HUES64 (cell line): Measurements from ENCODE around the gene SCRN3.
"Not testable (repeated sequence)": the region's sequence is repeated elsewhere in the genome, so short reads cannot be mapped to it uniquely, and the experiment has no call there.

Experiments
- H3K27ac ChIP-seq: 2 replicates; pipeline ENCODE4 v1.7.0; 2013; ENCODE audit warnings: low read depth, low read length, inconsistent platforms
- H3K27me3 ChIP-seq: 2 replicates; pipeline ENCODE4 v1.6.1; 2013; ENCODE audit warnings: mild to moderate bottlenecking, low read length; ENCODE audit not compliant: insufficient read depth
- H3K36me3 ChIP-seq: 2 replicates; pipeline ENCODE4 v1.6.1; 2013; ENCODE audit warnings: mild to moderate bottlenecking, low read length; ENCODE audit not compliant: insufficient read depth
- H3K4me1 ChIP-seq: 2 replicates; pipeline ENCODE4 v1.6.1; 2013; ENCODE audit warnings: mild to moderate bottlenecking, low read length, moderate library complexity; ENCODE audit not compliant: insufficient read depth
- H3K4me3 ChIP-seq: 2 replicates; pipeline ENCODE4 v1.5.1; 2013; ENCODE audit warnings: mild to moderate bottlenecking, low read length, moderate library complexity
- H3K9ac ChIP-seq: 2 replicates; pipeline ENCODE4 v1.6.1; 2013; ENCODE audit warnings: mild to moderate bottlenecking, low read depth, low read length
- H3K9me3 ChIP-seq: 2 replicates; pipeline ENCODE4 v1.6.1; 2013; ENCODE audit warnings: low read depth, low read length; ENCODE audit not compliant: insufficient read depth
- WGBS: fragments of 150-250, 120-280 bp; methylation state at CpG from one replicate; pipeline ENCODE4 v1.1.7; 2013; ENCODE audit warnings: missing lambda C conversion rate; 5-methylcytosine and 5-hydroxymethylcytosine counted together

Gene SCRN3

DNA sequence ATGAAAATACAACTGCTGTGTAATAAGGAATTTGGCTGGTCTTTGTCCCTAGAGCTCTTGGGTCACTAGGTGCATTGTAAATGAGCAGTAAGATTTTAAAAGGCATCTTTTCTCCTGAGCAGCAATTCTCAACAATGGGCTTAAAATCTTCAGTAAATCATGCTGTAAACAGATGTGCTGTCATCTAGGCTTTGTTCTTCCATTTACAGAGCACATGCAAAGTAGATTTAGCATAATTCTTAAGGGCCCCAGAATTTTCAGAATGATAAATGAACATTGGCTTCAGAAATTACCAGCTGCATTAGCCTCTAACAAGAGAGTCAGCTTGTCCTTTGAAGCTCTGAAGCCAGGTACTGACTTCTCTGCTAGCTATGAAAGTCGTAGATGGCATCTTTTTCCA is 26.8 kb upstream of the SCRN3 start:
- no peak overlapping the region for H3K27ac ChIP-seq
- 85% methylated on average over 1 of the region's 1 CpG for WGBS
- no peaks in the 10 kb centered on the region for H3K27me3 ChIP-seq
- H3K4me3 ChIP-seq = no peak overlapping the region
- H3K4me1 ChIP-seq = no peaks in the 10 kb centered on the region
- H3K9me3 ChIP-seq = peaks cover 12% of the 10 kb centered on the region; the same call in 1 of the 2 replicates
- H3K9ac ChIP-seq = no peak overlapping the region
- H3K36me3 ChIP-seq = peaks cover 21% of the 10 kb centered on the region; the same call in 1 of the 2 replicates

DNA sequence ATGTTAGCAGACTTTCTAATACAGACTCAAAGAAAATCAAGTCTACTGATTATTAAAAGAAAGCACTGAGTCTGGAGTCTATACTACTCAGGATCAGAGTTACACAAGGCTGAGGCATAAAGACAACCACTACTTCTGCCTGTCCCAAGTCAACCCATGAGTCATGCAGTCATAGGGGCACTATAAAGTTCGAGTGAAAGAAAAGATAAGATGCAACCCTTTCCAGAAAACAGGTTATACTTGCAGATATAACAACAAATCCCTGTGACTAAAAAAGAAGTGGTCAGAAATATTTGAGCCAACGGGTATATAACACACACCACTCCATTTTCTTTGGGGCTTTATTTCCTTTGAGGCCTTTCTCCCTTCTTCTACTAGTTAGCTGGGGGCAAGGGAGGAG is 18.6 kb upstream of the SCRN3 start:
- no peak overlapping the region for H3K9ac ChIP-seq
- H3K4me3 ChIP-seq = no peak overlapping the region
- no peaks in the 10 kb centered on the region for H3K27me3 ChIP-seq
- H3K4me1 ChIP-seq = no peaks in the 10 kb centered on the region
- peaks cover 74% of the 10 kb centered on the region for H3K36me3 ChIP-seq
- WGBS = 100% methylated on average over 2 of the region's 2 CpGs
- no peak overlapping the region for H3K27ac ChIP-seq
- no peaks in the 10 kb centered on the region for H3K9me3 ChIP-seq

DNA sequence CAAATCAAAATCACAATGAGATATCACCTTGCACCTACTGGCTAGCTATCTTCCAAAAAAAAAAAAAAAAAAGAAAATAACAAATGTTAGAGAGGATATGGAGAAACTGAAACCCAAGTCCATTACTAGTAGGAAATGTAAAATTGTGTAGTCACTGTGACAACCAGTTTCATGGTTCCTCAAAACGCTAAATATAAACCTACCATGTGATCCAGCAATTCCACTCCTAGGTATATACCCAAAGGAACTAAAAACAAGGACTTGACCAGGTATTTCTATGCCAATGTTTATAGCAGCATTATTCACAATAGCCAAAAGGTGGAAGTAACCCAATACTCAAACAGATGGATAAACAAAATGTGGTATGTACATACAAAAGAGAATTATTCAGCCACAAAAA is 11.7 kb upstream of the SCRN3 start:
- no peaks in the 10 kb centered on the region for H3K27me3 ChIP-seq
- H3K4me3 ChIP-seq = no peak overlapping the region
- no peaks in the 10 kb centered on the region for H3K9me3 ChIP-seq
- no peaks in the 10 kb centered on the region for H3K4me1 ChIP-seq
- no peak overlapping the region for H3K9ac ChIP-seq
- peaks cover 52% of the 10 kb centered on the region for H3K36me3 ChIP-seq
- WGBS = 91% methylated on average over 1 of the region's 1 CpG
- no peak overlapping the region for H3K27ac ChIP-seq

DNA sequence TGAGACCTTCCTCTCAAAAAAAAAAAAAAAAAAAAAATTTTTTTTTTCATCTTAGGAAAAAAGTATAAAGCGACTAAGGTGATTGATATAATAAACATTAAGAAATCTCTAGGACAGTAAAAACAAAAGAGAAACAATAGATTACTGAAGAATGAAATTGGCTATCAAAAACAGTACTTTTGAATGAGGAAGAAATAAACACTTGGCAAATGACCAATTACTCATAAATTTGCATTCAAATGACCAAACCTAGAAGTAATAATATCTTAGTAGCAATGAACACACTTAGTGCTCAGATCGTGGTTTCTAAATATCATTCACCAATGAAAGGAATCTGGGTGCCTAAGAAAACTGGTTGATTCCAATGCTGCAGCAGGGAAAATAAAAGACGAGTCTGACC is 10.3 kb upstream of the SCRN3 start:
- WGBS = 98% methylated on average over 2 of the region's 3 CpGs
- Histone ChIP-seq H3K4me3 (no peak overlapping the region), H3K9me3 (no peaks in the 10 kb centered on the region), H3K27ac (no peak overlapping the region), H3K9ac (no peak overlapping the region), H3K4me1 (no peaks in the 10 kb centered on the region), H3K27me3 (no peaks in the 10 kb centered on the region), H3K36me3 (peaks cover 40% of the 10 kb centered on the region)

DNA sequence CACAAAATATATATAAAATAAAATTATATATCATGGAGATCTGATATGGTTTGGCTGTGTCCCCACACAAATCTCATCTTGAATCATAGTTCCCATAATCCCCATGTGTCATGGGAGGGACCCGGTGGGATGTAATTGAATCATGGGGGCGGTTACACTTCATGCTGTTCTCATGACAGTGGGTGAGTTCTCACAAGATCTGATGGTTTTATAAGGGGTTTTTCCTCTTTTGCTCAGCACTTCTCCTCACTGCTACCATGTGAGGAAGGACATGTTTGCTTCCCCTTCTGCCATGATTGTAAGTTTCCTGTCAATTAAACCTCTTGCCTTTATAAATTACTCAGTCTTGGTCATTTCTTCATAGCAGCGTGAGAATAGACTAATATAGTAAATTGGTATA is 6.8 kb upstream of the SCRN3 start:
- H3K27me3 ChIP-seq, H3K9me3 ChIP-seq, H3K4me3 ChIP-seq, H3K4me1 ChIP-seq, H3K27ac ChIP-seq, H3K9ac ChIP-seq: not testable (repeated sequence)
- over 99% methylated on average over 3 of the region's 3 CpGs for WGBS
- peaks cover 27% of the 10 kb centered on the region for H3K36me3 ChIP-seq

DNA sequence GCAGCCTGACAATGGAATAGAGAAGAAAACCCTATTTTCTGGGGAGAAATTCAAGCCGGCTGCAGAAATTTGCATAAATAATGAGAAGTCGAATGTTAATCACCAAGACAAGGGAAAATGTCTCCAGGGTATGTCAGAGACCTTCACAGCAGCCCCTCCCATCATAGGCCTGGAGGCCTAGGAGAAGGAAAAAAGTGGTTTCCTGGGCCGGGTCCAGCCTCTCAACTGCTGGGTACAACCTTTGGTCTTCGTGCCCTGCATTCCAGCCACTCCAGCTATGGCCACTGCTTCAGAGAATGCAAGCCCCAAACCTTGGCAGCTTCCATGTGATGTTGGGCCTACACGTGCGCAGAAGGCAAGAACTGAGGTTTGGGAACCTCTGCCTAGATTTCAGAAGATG is 6.0 kb upstream of the SCRN3 start:
- Histone ChIP-seq H3K27ac (no peak overlapping the region), H3K27me3 (no peaks in the 10 kb centered on the region), H3K4me1 (no peaks in the 10 kb centered on the region), H3K36me3 (peaks cover 23% of the 10 kb centered on the region), H3K4me3 (no peak overlapping the region), H3K9ac (no peak overlapping the region), H3K9me3 (no peaks in the 10 kb centered on the region)
- WGBS = 93% methylated on average over 6 of the region's 6 CpGs

DNA sequence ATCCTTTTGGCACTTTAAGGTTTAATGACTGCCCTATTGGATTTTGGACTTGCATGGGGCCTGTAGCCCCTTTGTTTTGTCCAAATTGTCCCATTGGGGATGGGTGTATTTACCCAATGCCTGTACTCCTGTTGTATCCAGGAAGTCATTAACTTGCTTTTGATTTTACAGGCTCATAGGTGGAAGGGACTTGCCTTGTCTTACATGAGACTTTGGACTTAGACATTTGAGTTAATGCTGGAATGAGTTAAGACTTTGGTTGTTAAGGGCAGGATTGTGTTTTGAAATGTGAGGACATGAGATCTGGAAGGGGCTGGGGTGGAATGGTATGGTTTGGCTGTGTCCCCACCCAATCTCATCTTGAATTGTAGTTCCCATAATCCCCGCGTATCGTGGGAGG is 5.2 kb upstream of the SCRN3 start:
- WGBS = 98% methylated on average over 3 of the region's 3 CpGs
- not testable (repeated sequence) for H3K9me3 ChIP-seq, H3K27me3 ChIP-seq, H3K9ac ChIP-seq, H3K4me3 ChIP-seq, H3K4me1 ChIP-seq, H3K27ac ChIP-seq
- peaks cover 21% of the 10 kb centered on the region for H3K36me3 ChIP-seq

DNA sequence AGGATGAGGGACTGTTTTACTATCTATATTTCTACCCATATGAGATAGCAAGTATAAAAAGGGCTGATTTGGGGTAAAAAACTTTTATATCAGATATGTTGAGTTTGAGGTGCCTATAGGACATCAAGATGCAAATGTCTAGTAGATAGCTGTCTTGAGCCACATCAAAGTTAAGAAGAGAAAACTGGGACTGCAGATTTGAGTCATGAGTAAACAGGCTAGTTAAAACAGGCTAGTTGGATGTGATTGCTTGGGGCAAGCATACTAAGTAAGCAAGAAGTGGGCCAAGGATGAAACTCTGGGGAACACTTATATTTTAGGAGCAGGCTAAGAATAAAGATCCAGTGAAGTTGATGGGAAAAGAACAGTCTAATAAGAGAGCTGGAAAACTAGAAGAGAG is 2.8 kb upstream of the SCRN3 start:
- no peaks in the 10 kb centered on the region for H3K27me3 ChIP-seq
- H3K9me3 ChIP-seq = no peaks in the 10 kb centered on the region
- H3K4me1 ChIP-seq = no peaks in the 10 kb centered on the region; the same call in 1 of the 2 replicates
- H3K9ac ChIP-seq = no peak overlapping the region
- H3K27ac ChIP-seq = no peak overlapping the region
- H3K4me3 ChIP-seq = no peak overlapping the region
- H3K36me3 ChIP-seq = no peaks in the 10 kb centered on the region

DNA sequence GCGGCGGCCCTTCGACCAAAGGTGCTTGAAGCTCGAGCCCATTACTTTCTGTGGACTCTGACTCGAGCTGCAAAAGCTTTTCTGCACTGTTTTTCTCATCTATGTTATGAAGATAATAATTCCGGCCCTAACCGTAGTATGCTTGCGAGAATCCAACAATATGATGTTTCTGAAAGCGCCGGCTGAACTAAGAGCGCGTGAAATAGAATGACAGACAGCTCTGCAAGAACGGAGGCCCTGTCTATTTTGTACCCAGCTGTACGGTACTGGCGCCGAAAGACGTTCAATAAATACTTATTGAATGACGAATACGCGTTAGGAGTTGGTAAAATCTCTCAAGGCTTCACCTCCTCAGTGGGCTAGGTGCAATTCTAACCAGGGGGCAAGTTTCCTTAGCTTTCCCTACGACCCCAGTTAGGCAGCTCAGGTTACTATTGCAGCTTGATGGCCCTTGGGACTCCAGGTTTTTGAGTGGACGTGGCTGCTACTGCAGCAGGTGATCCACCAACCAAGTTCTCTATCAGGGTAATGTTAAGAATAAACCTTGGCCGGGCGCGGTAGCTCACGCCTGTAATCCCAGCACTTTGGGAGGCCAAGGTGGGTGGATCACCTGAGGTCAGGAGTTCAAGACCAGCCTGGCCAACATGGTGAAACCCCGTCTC is 570 bp downstream of the SCRN3 start:
- H3K4me1 ChIP-seq = no peaks in the 10 kb centered on the region; the same call in 1 of the 2 replicates
- peak overlapping the region; percentile 42 for H3K9ac ChIP-seq
- WGBS = 24% methylated on average over 27 of the region's 27 CpGs
- H3K27me3 ChIP-seq = no peaks in the 10 kb centered on the region
- H3K36me3 ChIP-seq = no peaks in the 10 kb centered on the region
- peak overlapping the region; percentile 89 for H3K4me3 ChIP-seq
- no peaks in the 10 kb centered on the region for H3K9me3 ChIP-seq
- H3K27ac ChIP-seq = no peak overlapping the region

DNA sequence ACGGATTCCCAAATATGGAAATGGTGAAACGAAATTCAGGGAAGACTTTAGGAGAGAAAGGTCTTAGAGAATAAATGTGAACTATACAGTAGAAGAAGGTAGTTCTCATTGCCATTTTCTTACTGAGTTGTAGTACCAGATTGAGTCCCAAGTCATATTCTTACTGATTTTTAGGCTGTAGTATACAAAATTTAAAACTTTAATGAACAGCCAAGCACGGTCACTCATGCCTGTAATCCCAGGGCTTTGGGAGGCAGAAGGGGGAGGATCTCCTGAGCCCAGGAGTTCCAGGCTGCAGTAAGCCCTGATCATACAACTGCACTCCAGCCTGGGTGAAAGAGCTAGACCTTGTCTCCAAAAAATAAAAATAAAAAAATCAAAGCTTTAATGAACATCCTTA is 2.2 kb downstream of the SCRN3 start:
- Histone ChIP-seq H3K9ac (no peak overlapping the region), H3K27ac (no peak overlapping the region), H3K27me3 (no peaks in the 10 kb centered on the region), H3K4me3 (no peak overlapping the region), H3K9me3 (no peaks in the 10 kb centered on the region), H3K4me1 (no peaks in the 10 kb centered on the region; the same call in 1 of the 2 replicates), H3K36me3 (no peaks in the 10 kb centered on the region)
- 84% methylated on average over 3 of the region's 3 CpGs for WGBS

DNA sequence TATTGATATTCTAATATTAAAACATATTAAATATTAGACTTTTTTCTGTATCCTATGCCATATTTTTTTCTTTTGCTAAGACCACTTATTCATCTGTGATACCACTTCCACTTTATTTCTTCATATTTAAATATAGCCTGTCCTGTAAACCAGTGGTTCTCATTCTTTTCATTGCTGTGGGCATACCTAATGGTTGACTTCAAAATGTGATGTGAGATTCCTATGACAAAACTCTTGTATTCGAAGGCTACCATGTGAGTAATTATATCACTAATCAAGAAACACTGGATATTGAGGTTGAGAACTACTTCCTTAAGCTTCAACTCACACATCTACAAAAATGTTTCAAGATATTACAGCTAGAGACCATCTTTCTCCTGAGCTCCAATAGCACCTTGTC is 3.6 kb downstream of the SCRN3 start:
- Histone ChIP-seq H3K9ac (no peak overlapping the region), H3K27me3 (no peaks in the 10 kb centered on the region), H3K36me3 (no peaks in the 10 kb centered on the region), H3K9me3 (no peaks in the 10 kb centered on the region), H3K4me1 (no peaks in the 10 kb centered on the region; the same call in 1 of the 2 replicates), H3K27ac (no peak overlapping the region), H3K4me3 (no peak overlapping the region)
- no CpG with 5 or more reads among the region's 1 CpG for WGBS

DNA sequence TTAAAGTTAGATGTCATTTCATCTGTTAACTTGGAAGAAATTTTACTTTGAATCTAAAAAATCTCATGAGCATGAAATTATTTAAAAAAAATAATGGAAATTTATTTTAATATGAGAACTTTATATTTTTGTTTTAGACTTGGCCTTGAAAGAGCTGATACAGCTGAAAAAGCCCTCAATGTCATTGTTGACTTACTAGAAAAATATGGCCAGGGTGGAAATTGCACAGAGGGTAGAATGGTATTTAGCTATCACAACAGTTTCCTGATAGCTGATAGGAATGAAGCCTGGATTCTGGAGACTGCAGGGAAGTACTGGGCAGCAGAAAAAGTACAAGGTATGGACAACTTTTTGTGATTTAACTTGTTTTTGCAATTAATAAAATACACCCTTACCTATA is 5.3 kb downstream of the SCRN3 start:
- H3K36me3 ChIP-seq = no peaks in the 10 kb centered on the region
- no peak overlapping the region for H3K9ac ChIP-seq
- no peaks in the 10 kb centered on the region for H3K27me3 ChIP-seq
- no peaks in the 10 kb centered on the region; the same call in 1 of the 2 replicates for H3K4me1 ChIP-seq
- no peaks in the 10 kb centered on the region for H3K9me3 ChIP-seq
- no peak overlapping the region for H3K27ac ChIP-seq
- no peak overlapping the region for H3K4me3 ChIP-seq
